Inferior parietal cortex (tissue), 1 donor: Measurements from ENCODE around the gene COBL.

Experiments
- DNase-seq: peaks from one replicate; pipeline ENCODE4 v3.0.0-alpha.2; 2016; ENCODE audit errors: extremely low spot score

Gene COBL

GRCh38 chr7:51276091-51276605 is 40.5 kb downstream of the COBL start:
- DNase-seq, result no peak

DNA sequence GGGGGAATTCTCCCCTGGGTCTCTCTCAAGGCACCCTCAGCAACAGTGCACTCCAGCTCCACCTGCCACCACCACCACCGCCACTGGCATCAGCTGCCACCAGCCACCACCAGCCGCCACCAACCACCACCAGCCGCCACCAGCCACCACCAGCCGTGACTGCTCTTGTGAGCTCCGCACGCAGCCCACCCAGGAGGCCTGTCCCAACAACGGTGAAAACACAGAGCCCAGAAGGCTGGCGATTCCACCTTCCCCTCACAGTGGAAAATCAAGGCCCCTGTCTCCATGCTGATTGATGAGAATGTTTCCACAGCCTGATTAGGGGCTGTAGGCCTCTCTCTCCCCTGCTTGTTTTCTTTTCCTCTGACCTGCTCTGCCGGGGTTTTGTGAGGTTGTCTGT is 41.1 kb downstream of the COBL start:
- no peak for DNase-seq

- DNase-seq, result no peak
These were observed 41.7 kb downstream of the COBL start for GRCh38 chr7:51274955-51275354.

- DNase-seq, result no peak
These were observed 42.6 kb downstream of the COBL start for GRCh38 chr7:51274001-51274400.

- no peak for DNase-seq
These were observed 43.2 kb downstream of the COBL start for GRCh38 chr7:51273360-51273759.

DNA sequence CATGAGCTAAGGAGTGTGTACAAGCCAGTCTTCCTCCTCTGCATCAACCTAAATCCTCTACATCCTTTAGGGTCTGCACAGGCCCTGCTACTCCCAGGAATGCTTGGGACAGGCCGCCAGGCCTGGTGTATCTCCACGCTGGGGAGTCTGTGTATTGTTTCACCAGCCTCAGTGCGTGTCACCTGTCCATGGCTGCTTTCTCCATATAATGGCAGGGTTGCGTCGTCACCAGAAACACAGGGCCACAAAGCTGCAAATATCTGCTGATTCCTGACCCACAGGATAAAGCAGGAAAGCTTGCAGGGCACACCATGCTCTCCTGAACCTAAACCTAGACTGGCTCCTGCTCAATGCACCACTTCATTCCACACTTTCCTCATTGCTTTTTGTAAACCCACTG is 45.6 kb downstream of the COBL start:
- no peak for DNase-seq

- DNase-seq, result no peak
These were observed 46.7 kb downstream of the COBL start for GRCh38 chr7:51269911-51270310.

GRCh38 chr7:51269321-51269720 is 47.3 kb downstream of the COBL start:
- DNase-seq, result no peak

GRCh38 chr7:51268859-51269258 is 47.8 kb downstream of the COBL start:
- no peak for DNase-seq

DNA sequence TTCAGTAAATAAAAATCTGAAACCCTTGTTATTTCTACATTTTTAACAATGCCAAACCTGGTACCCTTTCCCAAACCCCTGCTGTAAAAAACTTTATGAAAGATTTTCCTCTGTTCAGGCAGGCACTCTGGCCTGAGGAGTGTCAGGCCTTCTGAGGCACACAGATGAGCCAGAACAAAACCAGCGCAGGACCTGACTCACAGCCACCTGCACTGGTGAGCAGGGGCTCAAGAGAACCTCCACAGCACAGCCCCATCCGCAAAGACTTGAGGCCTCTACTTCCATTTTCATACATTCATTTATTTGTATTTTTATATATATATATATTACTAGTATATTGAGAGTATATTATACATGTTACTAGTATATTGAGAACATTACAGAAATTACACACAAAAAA is 49.4 kb downstream of the COBL start:
- no peak for DNase-seq

DNA sequence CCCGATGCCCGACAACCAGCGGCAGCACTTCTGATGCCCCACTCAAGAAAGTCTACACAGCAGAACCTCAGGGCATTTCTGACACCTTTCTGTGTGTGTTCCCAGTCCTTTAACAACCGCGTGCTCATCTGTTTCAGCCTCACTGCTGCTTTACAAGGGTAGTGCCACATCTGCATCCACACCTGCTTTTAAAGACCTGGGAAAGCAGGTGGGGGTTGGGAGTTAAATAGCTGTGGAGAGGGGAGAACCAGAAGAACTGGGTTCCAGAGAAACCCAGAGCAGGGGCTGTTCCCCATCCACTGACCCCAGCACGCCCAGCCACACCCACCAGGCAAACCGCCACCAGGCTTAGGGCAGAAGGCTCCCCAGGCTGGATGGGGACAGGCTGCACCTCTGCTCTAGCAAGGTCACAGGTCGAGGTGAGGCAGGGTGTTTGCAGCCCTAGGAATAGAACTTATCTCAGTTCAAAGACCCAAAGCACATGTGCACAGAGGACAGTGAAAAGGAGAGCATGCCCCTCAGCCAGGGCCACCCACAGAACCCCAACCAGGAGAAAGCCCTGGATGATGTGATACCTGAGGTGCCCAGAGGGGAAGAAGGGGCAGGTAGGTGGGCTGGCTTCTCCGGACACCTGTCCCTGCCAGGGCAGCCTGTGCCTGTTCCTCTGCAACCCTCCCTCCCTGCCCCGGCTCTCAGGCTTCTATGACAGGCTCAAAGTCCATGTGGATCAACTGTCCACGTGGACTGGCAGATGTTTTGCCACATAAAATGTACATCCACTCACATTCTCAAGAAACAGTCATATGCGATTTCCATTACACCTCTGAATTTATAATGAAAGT is 51.3 kb downstream of the COBL start:
- no peak for DNase-seq

DNA sequence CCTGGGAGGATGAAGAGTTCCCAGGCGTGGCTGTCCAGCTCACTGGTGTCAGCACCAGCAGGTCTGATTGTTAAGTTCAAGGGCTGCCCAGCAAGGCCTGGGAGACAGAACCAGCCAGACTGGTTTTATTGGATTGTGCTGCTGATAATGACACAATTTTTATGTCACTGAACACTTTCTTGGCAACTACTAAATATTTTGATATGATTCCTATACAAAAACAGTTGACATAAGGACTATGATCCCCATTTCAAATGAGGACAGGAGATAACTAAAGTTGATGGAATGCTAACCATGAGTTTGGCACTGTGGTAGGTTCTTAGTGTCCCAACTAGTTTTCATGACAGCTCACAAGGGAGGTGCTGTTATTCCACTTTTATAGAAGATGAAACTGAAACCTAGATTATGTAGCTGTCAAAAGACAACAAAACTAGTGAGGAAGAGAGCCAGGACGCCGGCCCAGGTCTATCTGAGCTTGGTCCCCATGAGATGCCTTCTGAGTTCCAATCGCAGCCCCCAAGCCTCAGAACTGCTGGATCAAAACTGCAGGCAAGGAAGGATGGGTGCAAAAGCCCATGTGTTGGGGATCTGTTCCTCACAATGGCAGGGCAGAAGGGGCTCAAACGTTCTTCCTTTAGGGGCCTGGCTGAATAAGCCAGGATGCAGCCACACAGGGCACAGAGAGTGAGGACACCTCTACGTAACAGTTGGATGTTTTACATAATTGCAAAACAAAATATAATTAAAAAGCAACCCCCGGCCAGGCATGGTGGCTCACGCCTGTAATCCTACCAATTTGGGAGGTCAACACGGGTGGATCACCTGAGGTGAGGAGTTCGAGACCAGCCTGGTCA is 52.8 kb downstream of the COBL start:
- no peak for DNase-seq

DNA sequence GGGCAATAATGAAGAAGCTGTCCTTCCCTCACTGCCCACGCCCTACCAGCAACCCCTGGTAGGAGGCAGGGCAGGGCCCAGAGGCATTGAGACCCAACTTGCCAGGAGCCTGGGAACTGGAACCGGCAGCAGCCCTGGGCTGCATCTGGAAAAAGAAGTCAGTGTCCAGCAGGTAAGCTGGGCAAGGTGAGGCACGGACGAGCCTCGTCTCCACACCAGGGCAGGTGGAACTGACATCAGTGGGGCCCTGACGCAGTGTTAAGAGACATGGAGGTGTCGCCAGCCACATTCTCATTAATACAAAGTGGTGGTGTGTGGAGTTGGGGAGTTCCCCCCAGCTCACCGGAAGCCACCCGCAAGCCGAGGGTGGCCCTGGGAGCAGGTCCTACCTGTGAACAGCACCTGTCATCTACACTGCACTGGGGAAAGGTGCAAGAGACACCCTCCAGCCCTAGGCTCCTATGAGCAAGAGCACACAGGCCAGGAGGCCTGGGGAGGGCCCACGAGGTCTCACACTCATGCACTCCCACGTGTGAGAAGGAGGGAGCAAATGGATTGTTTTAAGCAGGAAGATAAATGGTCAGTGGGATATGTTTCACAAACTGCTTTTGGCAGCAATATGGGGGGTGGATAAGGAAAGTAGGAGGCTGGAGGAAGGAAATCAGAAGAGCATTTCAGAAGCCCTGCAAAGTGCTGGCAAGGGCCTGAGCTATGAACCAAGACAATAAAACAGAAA is 53.6 kb downstream of the COBL start:
- no peak for DNase-seq

GRCh38 chr7:51261950-51262795 is 54.4 kb downstream of the COBL start:
- no peak for DNase-seq

DNA sequence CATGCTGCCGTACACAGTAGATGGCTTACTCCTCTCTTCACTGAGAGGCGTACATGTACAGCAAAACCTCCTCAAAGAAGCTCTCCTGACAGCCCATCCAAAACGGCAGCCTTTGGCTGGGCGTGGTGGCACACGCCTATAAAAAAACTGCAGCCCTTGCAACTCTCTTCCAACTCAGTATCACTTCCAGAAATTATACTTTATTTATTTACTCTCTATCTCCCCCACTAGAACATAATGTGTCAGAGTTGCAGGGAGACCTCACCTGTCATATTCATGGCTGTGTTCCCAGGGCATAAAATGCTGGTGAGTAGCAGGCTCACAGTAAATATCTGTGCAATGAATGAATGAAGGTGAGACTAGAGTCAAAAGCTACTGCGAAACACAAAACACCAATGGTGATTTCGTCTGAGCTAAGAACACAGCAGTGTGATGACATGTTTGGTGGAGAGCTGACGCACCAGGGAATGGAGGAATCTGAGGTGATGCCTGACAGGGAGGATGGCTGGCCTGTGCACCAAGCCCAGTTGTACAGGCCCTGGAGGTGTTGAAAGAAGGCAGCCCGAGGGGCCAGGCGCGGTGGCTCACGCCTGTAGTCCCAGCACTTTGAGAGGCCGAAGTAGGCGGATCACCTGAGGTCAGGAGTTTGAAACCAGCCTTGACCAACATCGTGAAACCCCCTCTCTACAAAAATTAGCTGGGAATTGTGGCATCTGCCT is 55.3 kb downstream of the COBL start:
- no peak for DNase-seq

GRCh38 chr7:51260516-51260915 is 56.1 kb downstream of the COBL start:
- no peak for DNase-seq

GRCh38 chr7:51259766-51260165 is 56.8 kb downstream of the COBL start:
- DNase-seq, result no peak

- no peak for DNase-seq
These were observed 59.7 kb downstream of the COBL start for GRCh38 chr7:51256916-51257315.

DNA sequence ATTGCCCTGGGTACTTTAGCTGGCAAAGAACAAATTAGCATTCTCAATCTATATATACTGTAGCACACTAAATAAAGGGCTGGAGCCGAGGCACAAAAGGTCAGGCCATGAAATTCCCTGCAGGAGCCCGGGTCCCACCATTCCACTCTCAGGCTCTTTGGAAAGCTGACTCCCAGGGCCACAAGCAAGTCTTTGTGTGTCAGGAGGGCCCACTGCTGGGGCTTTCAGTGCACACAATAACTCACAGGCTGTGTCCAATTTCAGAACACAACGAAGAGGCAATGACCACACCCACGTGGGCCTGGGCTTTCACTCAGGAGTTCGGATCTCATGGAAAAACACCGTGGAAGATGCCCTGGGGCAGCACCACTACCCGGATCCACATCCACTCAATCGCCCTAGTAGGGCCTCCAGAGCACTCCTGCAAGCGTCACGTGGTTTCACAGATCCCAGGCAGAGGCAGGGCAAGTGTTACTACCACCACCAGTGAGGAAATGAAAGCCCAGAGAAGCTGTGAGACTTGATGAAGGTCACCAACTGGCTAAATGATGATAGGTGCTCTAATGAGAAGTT is 60.3 kb downstream of the COBL start:
- DNase-seq, result no peak

GRCh38 chr7:51255536-51256208 is 60.9 kb downstream of the COBL start:
- no peak for DNase-seq
